GM12878 (cell line): Measurements from ENCODE around the gene SHISA7. TPM values are rescaled to one million over a fixed set of nuclear protein-coding genes. Genes with fewer than 3 reads are reported as not detected.
"Not testable (repeated sequence)": the region's sequence is repeated elsewhere in the genome, so short reads cannot be mapped to it uniquely, and the experiment has no call there.

Experiments
- ATAC-seq: fragments of 200-7000 bp; cut with Tn5 transposase; 3 replicates; pipeline ENCODE4 v1.9.1; 2020; ENCODE audit warnings: mild to moderate bottlenecking, moderate library complexity
- BruUV-seq: library from RNA; stranded (reverse); fragments of 400-500 nt; replicated peaks from 2 replicates; lab custom pipeline; 2021; lab: Mats Ljungman, UMichigan
- CTCF ChIA-PET: fragments of 300-600 bp; sonication (Branson Sonifier 250); formaldehyde crosslinking; extraction: SDS; loops from one replicate; lab custom pipeline; 2021; ENCODE audit warnings: inconsistent platforms; lab: Yijun Ruan, JAX
- POLR2A ChIA-PET: fragments of 350-600 bp; formaldehyde crosslinking; extraction: SDS; loops from one replicate; lab custom pipeline; 2021; ENCODE audit warnings: inconsistent platforms; lab: Charles Lee
- RAD21 ChIA-PET: fragments of 300-600 bp; sonication (Branson Sonifier 250); formaldehyde crosslinking; loops from one replicate; lab custom pipeline; 2023; ENCODE audit warnings: antibody characterized with exemption; ENCODE audit not compliant: unreplicated experiment; lab: Charles Lee
- SMC1A ChIA-PET: fragments of 300-600 bp; sonication (Branson Sonifier 250); formaldehyde crosslinking; loops from one replicate; lab custom pipeline; 2023; ENCODE audit not compliant: unreplicated experiment, uncharacterized antibody; lab: Charles Lee
- DNase-seq: peaks from one replicate; pipeline ENCODE4 v3.0.0-alpha.2; 2011; ENCODE audit warnings: low read depth, low spot score
- FAIRE-seq: peaks from 3 replicates; lab custom pipeline; 2011; peaks lifted over from hg19 to GRCh38; lab: Jason Lieb, UNC
- H2AFZ ChIP-seq: 2 replicates; pipeline ENCODE4 v1.6.0; 2011; ENCODE audit warnings: low read depth, low read length, control low read depth; ENCODE audit not compliant: control insufficient read depth
- H3K27ac ChIP-seq: 2 replicates; pipeline ENCODE4 v1.5.1; 2011; ENCODE audit warnings: control low read depth; ENCODE audit not compliant: control insufficient read depth, insufficient read depth
- H3K27me3 ChIP-seq, 2 experiments: replicated peaks in 1 of 2; 2 replicates each; pipeline versions ENCODE4 v1.6.0 to v1.6.1; 2011; ENCODE audit warnings: low read length in 1 of 2; ENCODE audit not compliant: control insufficient read depth in 2 of 2, insufficient read depth in 2 of 2
- H3K36me3 ChIP-seq, 2 experiments: 2 replicates each; pipeline ENCODE4 v1.5.1; 2011; ENCODE audit warnings: low read length in 1 of 2; ENCODE audit not compliant: control insufficient read depth in 2 of 2, insufficient read depth in 2 of 2
- H3K4me1 ChIP-seq: 2 replicates; pipeline ENCODE4 v1.6.1; 2011; ENCODE audit warnings: mild to moderate bottlenecking, low read length, moderate library complexity, mixed read lengths; ENCODE audit not compliant: control insufficient read depth, insufficient read depth
- H3K4me2 ChIP-seq: 2 replicates; pipeline ENCODE4 v1.6.0; 2011; ENCODE audit warnings: control low read depth; ENCODE audit not compliant: control insufficient read depth, insufficient read depth
- H3K4me3 ChIP-seq: fragments of 200-600 bp; sonication (generic); 2 replicates; pipeline ENCODE4 v1.5.1; 2016
- H3K79me2 ChIP-seq: 2 replicates; pipeline ENCODE4 v1.6.0; 2011; ENCODE audit warnings: low read length; ENCODE audit not compliant: control insufficient read depth, insufficient read depth
- H3K9ac ChIP-seq: 2 replicates; pipeline ENCODE4 v1.8.0; 2011; ENCODE audit warnings: low read length, control low read depth, mixed read lengths; ENCODE audit not compliant: control insufficient read depth, insufficient read depth
- H3K9me3 ChIP-seq: replicated peaks from 3 replicates; pipeline ENCODE4 v1.5.1; 2011; ENCODE audit warnings: mild to moderate bottlenecking, low read length; ENCODE audit not compliant: control insufficient read depth, insufficient read depth
- H4K20me1 ChIP-seq: 2 replicates; pipeline ENCODE4 v1.6.0; 2011; ENCODE audit not compliant: control insufficient read depth, insufficient read depth
- ATF2 ChIP-seq: IDR thresholded peaks from 2 replicates; pipeline ENCODE4 v1.6.1; 2012; ENCODE audit warnings: low read length, inconsistent platforms
- CBX3 ChIP-seq: fragments of 200-600 bp; sonication (generic); IDR thresholded peaks from 2 replicates; pipeline ENCODE4 v1.6.1; 2016; ENCODE audit warnings: low read depth, borderline replicate concordance
- CBX5 ChIP-seq: sonication (generic); IDR thresholded peaks from 2 replicates; pipeline ENCODE4 v1.6.1; 2016; ENCODE audit warnings: low read depth, moderate library complexity, mild to moderate bottlenecking, inconsistent platforms
- EED ChIP-seq: sonication (generic); IDR thresholded peaks from 2 replicates; pipeline ENCODE4 v1.6.1; 2016; ENCODE audit warnings: antibody characterized with exemption, low read depth
- FOS ChIP-seq: IDR thresholded peaks from 3 replicates; pipeline ENCODE4 v1.6.1; 2011; ENCODE audit warnings: borderline replicate concordance; ENCODE audit not compliant: insufficient read length; ENCODE audit errors: extremely low read depth
- IKZF2 ChIP-seq, 2 experiments: fragments of 450-650 bp; IDR thresholded peaks; 2 replicates each; pipeline ENCODE4 v1.6.1; 2017; ENCODE audit warnings: mild to moderate bottlenecking in 2 of 2, moderate library complexity in 2 of 2
- NFYA ChIP-seq: IDR thresholded peaks from 2 replicates; pipeline ENCODE4 v1.6.1; 2011; ENCODE audit warnings: low read depth, mild to moderate bottlenecking, low read length, improper control_type of control experiment, borderline replicate concordance
- NR2C2 ChIP-seq: IDR thresholded peaks from 2 replicates; pipeline ENCODE4 v1.6.1; 2011; ENCODE audit warnings: borderline replicate concordance, low read depth; ENCODE audit not compliant: control insufficient read depth, insufficient read length
- RELA ChIP-seq: fragments of 450-650 bp; IDR thresholded peaks from 2 replicates; pipeline ENCODE4 v1.8.0; 2014; ENCODE audit warnings: borderline replicate concordance; ENCODE audit not compliant: partially characterized antibody
- RELB ChIP-seq: fragments of 450-650 bp; IDR thresholded peaks from 2 replicates; pipeline ENCODE4 v1.6.1; 2017; ENCODE audit warnings: low read depth, mild to moderate bottlenecking, moderate library complexity
- ZZZ3 ChIP-seq: IDR thresholded peaks from 2 replicates; pipeline ENCODE4 v1.6.1; 2011; ENCODE audit warnings: low read depth; ENCODE audit not compliant: control insufficient read depth, insufficient read length
- WGBS: methylation state at CpG from one replicate; pipeline ENCODE4 v1.1.6; 2016; ENCODE audit warnings: low lambda C conversion rate; ENCODE audit not compliant: insufficient replicate concordance, insufficient coverage; ENCODE audit errors: missing lambda C conversion rate; 5-methylcytosine and 5-hydroxymethylcytosine counted together
- in situ Hi-C: fragments of 300-500 bp; cut with MboI; formaldehyde crosslinking; loops from 9 replicates; pipeline ENCODE4 v1.14.3; 2018; ENCODE audit warnings: mixed read lengths
- intact Hi-C: fragments of 100-400 bp; cut with micrococcal nuclease; formaldehyde crosslinking; loops from one replicate; pipeline ENCODE4 v1.14.2; 2022; ENCODE audit not compliant: unreplicated experiment
- polyA plus RNA-seq, 11 experiments: library from polyadenylated mRNA; depleted of rRNA in 4 of 11; unstranded in 6 of 11; stranded (reverse) in 5 of 11; fragments of >200 nt; fragmentation: Nextera tagmentation in 4 of 11; fragmentation: Illumina TruSeq in 1 of 11; extraction: Ambion mirVana in 4 of 11; extraction: Trizol in 1 of 11; gene quantifications; 1 replicate in 1 of 11; 2 replicates in 10 of 11; pipeline versions ENCODE4 v1.2.1 to v1.2.3, GENCODE V29; 2011 to 2016; ENCODE audit warnings: inconsistent platforms in 2 of 11, missing spikeins in 2 of 11, low read depth in 1 of 11
- total RNA-seq, 4 experiments: library from RNA; depleted of rRNA in 3 of 4; stranded (reverse); fragments of >200 nt in 3 of 4; fragmentation: Illumina TruSeq in 1 of 4; extraction: Trizol in 1 of 4; gene quantifications; 2 replicates each; pipeline versions ENCODE4 v1.2.1 to v1.2.3, GENCODE V29; 2013 to 2021
- TF ChIP-seq, protein P1 (sequence below): fragments of 450-650 bp; IDR thresholded peaks from 2 replicates; pipeline ENCODE4 v1.6.1; 2016; ENCODE audit warnings: mild to moderate bottlenecking

The SHISA7 gene
- total and polyA plus RNA-seq, 10 of the 15 experiments (the other 5 are each of a cell fraction or from before 2014, with no cell fraction given), result 0.03 TPM; not detected in 9

GRCh38 chr19:55448175-55448490, 5.0 kb upstream of the SHISA7 start:
- BruUV-seq, SMC1A ChIA-PET, H3K9ac ChIP-seq, H3K79me2 ChIP-seq, H4K20me1 ChIP-seq, FAIRE-seq, intact Hi-C loops, H3K4me2 ChIP-seq, in situ Hi-C loops, DNase-seq, H3K27ac ChIP-seq, POLR2A ChIA-PET, RAD21 ChIA-PET, H3K36me3 ChIP-seq, H2AFZ ChIP-seq, ATAC-seq, H3K9me3 ChIP-seq, H3K4me1 ChIP-seq, H3K4me3 ChIP-seq, H3K27me3 ChIP-seq: not testable (repeated sequence)
- 96% methylated on average over 4 of the region's 5 CpGs for WGBS
- CTCF ChIA-PET, result interaction anchor here (0.5 kb wide), 1 partner anchor 147 kb away, joined by 5 read pairs; no protein-coding TSS in a partner anchor

DNA sequence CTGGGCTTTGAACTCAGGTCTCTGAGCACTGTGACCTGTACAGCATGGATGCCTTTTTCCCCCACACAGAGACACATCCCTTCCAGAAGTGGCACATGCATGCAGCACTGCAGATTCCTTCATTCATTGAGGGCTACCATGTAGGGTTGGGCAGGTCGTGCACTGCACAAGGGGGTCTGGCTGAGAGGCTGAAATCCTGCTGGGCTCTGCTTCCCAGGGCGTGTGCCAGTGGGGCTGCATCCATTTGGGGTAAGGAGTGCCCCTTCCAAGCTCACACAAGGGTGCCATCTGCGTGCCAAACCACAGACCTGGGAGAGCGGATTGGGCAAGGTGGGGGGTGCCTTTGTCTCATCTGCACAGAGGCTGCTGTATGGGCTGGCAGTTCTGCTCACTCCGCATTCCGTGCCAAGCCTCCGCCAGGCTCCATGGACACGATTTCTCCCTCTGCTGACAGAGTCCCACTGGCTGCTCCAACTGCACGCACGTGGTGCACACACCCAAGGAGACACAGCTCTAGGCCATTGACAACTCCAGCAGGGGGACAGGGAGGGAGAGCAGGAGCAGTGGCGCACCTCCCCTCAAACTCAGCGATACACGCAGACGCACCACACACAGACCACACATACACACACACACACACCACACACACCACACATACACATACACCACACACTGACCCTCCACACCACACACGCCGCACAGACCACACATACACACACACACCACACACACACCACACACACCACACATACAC, 4.5 kb upstream of the SHISA7 start:
- no peaks in the 10 kb centered on the region for H3K4me1 ChIP-seq
- intact Hi-C loops (no loop called here), in situ Hi-C loops (no loop called here)
- no peaks in the 10 kb centered on the region for H3K9me3 ChIP-seq
- H3K9ac ChIP-seq, result no peak overlapping the region
- H3K79me2 ChIP-seq, result no peaks in the 10 kb centered on the region
- peak; percentile 42 for ATAC-seq
- no TSS peak for BruUV-seq
- DNase-seq, result no peak
- ChIA-PET SMC1A (no interaction called here), CTCF (interaction anchor here (0.5 to 0.6 kb wide), 2 partner anchors 27 to 146 kb away, joined by 3 to 5 read pairs; no protein-coding TSS in a partner anchor), POLR2A (no interaction called here), RAD21 (no interaction called here)
- WGBS, result 60% methylated on average over 15 of the region's 16 CpGs
- no peaks in the 10 kb centered on the region for H3K36me3 ChIP-seq
- no peak overlapping the region for H3K27ac ChIP-seq
- peaks cover 0 to 1% of the 10 kb centered on the region in 2 experiments; a peak in 2 of 4 replicates for H3K27me3 ChIP-seq
- no peak overlapping the region for H3K4me2 ChIP-seq
- no peaks in the 10 kb centered on the region for H4K20me1 ChIP-seq
- H3K4me3 ChIP-seq, result no peak overlapping the region
- no peak overlapping the region for H2AFZ ChIP-seq
- no peak for FAIRE-seq
- TF ChIP-seq NFYA (no peak), NR2C2 (no peak), EED (no peak), RELB (no peak), ZZZ3 (no peak), CBX3 (no peak), ATF2 (no peak), CBX5 (no peak), FOS (no peak), RELA (no peak), IKZF2 (IDR thresholded peaks at IDR 0.05) (no peak)
- TF ChIP-seq, protein P1, sequence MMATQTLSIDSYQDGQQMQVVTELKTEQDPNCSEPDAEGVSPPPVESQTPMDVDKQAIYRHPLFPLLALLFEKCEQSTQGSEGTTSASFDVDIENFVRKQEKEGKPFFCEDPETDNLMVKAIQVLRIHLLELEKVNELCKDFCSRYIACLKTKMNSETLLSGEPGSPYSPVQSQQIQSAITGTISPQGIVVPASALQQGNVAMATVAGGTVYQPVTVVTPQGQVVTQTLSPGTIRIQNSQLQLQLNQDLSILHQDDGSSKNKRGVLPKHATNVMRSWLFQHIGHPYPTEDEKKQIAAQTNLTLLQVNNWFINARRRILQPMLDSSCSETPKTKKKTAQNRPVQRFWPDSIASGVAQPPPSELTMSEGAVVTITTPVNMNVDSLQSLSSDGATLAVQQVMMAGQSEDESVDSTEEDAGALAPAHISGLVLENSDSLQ, result no peak
